Keratinocyte (primary cell): ENCODE results near the gene EPHB2.
"Not testable (repeated sequence)": the region's sequence is repeated elsewhere in the genome, so short reads cannot be mapped to it uniquely, and the experiment has no call there.

ENCODE experiments used
- EZH2 ChIP-seq: IDR thresholded peaks from one replicate; pipeline ENCODE4 v1.6.1; 2012; ENCODE audit warnings: inconsistent platforms, mild to moderate bottlenecking, low read length, moderate library complexity
- TF ChIP-seq, protein P1 (sequence below), 3 experiments: IDR thresholded peaks in 1 of 3; conservative IDR thresholded peaks in 1 of 3; optimal IDR thresholded peaks in 1 of 3; 2 replicates in 2 of 3; 3 replicates in 1 of 3; pipeline versions ENCODE3 to v1.5.1; 2011; ENCODE audit warnings: low read length in 3 of 3, mild to moderate bottlenecking in 3 of 3, moderate library complexity in 2 of 3, control low read depth in 1 of 3, inconsistent platforms in 1 of 3; ENCODE audit not compliant: insufficient read depth in 2 of 3; ENCODE audit errors: extremely low read depth in 1 of 3

DNA sequence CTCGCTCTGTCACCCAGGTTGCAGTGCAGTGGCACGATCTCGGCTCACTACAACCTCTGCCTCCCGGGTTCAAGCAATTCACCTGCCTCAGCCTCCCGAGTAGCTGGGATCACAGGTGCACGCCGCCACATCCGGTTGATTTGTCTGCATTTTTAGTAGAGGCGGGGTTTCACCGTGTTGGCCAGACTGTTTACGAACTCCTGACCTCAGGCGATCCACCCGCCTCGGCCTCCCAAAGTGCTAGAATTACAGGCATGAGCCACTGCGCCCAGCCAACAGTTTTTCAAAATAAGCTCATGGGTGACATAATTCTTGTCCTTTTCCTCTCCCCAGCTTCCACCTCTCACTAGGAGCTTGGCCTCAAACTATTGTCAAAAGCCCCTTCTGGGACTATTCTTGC lies 34.5 kb upstream of the EPHB2 start:
- TF ChIP-seq, protein P1, sequence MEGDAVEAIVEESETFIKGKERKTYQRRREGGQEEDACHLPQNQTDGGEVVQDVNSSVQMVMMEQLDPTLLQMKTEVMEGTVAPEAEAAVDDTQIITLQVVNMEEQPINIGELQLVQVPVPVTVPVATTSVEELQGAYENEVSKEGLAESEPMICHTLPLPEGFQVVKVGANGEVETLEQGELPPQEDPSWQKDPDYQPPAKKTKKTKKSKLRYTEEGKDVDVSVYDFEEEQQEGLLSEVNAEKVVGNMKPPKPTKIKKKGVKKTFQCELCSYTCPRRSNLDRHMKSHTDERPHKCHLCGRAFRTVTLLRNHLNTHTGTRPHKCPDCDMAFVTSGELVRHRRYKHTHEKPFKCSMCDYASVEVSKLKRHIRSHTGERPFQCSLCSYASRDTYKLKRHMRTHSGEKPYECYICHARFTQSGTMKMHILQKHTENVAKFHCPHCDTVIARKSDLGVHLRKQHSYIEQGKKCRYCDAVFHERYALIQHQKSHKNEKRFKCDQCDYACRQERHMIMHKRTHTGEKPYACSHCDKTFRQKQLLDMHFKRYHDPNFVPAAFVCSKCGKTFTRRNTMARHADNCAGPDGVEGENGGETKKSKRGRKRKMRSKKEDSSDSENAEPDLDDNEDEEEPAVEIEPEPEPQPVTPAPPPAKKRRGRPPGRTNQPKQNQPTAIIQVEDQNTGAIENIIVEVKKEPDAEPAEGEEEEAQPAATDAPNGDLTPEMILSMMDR (optimal IDR thresholded peaks at IDR 0.05 in 1 of 3, IDR thresholded peaks at IDR 0.05 in 1 of 3, conservative IDR thresholded peaks at IDR 0.05 in 1 of 3; ENCODE audit: extremely low read depth in 1 of 3, insufficient read depth in 2 of 3, low read length in 3 of 3), result not testable (repeated sequence)
- TF ChIP-seq EZH2, result not testable (repeated sequence)
